ENCODE data around the gene PTPN20.

DNA sequence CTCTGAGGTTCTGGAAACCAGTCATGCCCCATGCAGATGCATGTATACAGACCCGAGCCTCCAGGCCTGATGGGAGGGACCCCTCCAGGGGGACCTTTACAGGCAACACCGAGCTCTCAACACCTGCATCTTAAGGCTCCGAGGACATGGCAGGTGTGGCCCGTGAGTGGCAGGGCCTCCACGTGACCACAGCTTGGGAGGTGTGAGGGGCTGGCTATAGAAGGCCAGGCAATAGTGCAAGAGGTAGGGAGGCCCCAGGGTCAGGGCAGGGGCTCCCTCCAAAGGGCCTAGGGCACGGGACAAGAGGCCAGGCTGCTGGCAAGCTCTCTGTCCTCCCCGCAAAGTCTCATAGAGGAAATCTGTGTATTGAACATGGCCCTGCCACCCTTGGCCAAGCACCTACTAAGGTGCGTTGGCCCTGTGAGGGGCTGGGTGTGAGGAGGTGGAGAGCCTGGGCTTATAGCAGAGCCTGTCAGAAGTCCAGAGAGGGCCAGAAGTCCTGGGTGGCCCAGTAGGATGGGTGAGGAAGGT is 134.2 kb downstream of the PTPN20 start:
- TF ChIP-seq, protein P1, sequence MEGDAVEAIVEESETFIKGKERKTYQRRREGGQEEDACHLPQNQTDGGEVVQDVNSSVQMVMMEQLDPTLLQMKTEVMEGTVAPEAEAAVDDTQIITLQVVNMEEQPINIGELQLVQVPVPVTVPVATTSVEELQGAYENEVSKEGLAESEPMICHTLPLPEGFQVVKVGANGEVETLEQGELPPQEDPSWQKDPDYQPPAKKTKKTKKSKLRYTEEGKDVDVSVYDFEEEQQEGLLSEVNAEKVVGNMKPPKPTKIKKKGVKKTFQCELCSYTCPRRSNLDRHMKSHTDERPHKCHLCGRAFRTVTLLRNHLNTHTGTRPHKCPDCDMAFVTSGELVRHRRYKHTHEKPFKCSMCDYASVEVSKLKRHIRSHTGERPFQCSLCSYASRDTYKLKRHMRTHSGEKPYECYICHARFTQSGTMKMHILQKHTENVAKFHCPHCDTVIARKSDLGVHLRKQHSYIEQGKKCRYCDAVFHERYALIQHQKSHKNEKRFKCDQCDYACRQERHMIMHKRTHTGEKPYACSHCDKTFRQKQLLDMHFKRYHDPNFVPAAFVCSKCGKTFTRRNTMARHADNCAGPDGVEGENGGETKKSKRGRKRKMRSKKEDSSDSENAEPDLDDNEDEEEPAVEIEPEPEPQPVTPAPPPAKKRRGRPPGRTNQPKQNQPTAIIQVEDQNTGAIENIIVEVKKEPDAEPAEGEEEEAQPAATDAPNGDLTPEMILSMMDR (IDR thresholded peaks at IDR 0.05): no peak
- TF ChIP-seq POLR2AphosphoS5 (IDR thresholded peaks at IDR 0.05): no peak
- TF ChIP-seq POLR2A (IDR thresholded peaks at IDR 0.05): no peak
